Activated T-helper 1 cell treated with anti-CD3 and anti-CD28 coated beads, Interleukin-12 subunit alpha, Interleukin-12 subunit beta, Interleukin-2, Interleukin-4 antibody, amounts not matched to agents 30 ng/mL and 10 ng/mL and 1 ng/mL, durations not matched to agents 14 hours and 24 hours and 36 hours (primary cell): Measurements from ENCODE around the gene EIF1. TPM values are rescaled to one million over a fixed set of nuclear protein-coding genes. Genes with fewer than 3 reads are reported as not detected.

Experiments used
- DNase-seq: peaks from one replicate; pipeline ENCODE4 v3.0.0; 2021; ENCODE audit warnings: low spot score
- H3K27ac Mint-ChIP-seq: one replicate; pipeline ENCODE4 v1.8.0; 2021; ENCODE audit warnings: mild to moderate bottlenecking, mixed read lengths
- H3K27me3 Mint-ChIP-seq: one replicate; pipeline ENCODE4 v1.8.0; 2022; ENCODE audit warnings: mild to moderate bottlenecking, moderate library complexity, mixed read lengths; ENCODE audit not compliant: insufficient read depth
- H3K36me3 Mint-ChIP-seq: one replicate; pipeline ENCODE4 v1.8.0; 2021; ENCODE audit warnings: low read depth, mixed read lengths
- H3K4me1 Mint-ChIP-seq: one replicate; pipeline ENCODE4 v1.8.0; 2021; ENCODE audit warnings: low read depth, mixed read lengths
- H3K4me3 Mint-ChIP-seq: one replicate; pipeline ENCODE4 v1.8.0; 2021; ENCODE audit warnings: mild to moderate bottlenecking, moderate library complexity, mixed read lengths
- H3K9me3 Mint-ChIP-seq: one replicate; pipeline ENCODE4 v1.8.0; 2021; ENCODE audit warnings: mixed read lengths
- intact Hi-C: fragments of 100-400 bp; cut with micrococcal nuclease; formaldehyde crosslinking; loops from one replicate; pipeline ENCODE4 v1.15.1; 2024
- total RNA-seq: library from RNA; stranded (reverse); gene quantifications from 2 replicates; pipeline ENCODE4 v1.2.3, GENCODE V29; 2022

EIF1 gene
- total RNA-seq, 1 donor from 2014 or later: 876 TPM

DNA sequence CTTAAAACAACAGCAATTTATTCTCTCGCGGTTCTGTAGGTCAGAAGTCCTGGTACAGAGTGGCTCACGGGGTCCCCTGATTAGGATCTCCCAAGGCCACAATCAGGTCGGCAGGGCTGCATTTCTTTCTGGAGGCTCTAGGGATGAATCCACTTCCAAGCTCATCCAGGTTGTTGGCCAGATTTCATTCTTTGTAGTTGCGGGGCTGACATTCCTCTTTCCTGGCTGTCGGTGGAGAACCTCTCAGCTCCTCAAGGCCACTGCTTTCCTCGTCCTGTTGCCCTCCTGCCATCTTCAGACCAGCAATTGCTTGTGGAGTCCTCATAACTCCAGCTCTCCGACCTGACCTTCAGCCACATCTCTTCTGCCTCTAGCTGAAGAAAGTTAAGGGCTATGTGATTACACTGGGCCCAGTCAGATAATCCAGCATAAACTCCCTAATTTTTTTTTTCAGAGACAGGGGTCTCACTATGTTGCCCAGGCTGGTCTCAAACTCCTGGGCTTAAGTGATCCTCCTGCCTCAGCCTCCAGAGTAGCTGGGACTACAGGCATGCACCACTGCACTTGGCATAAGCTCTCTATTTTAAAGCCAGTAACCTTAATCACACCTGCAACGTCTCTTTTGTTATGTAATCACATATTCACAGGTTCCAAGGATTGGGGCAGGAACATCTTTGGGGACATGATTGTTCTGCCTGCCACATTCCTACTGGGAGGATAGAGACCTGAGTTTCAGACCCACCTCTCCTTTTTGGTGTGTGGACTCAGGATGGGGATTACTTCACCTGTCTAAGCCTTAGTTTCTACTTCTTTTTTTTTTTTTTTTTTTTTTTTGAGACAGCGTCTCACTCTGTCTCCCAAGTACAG is 19.4 kb downstream of the EIF1 start:
- Mint-ChIP-seq H3K4me3 (no peak overlapping the region), H3K27ac (no peak overlapping the region)
- DNase-seq: no peak

DNA sequence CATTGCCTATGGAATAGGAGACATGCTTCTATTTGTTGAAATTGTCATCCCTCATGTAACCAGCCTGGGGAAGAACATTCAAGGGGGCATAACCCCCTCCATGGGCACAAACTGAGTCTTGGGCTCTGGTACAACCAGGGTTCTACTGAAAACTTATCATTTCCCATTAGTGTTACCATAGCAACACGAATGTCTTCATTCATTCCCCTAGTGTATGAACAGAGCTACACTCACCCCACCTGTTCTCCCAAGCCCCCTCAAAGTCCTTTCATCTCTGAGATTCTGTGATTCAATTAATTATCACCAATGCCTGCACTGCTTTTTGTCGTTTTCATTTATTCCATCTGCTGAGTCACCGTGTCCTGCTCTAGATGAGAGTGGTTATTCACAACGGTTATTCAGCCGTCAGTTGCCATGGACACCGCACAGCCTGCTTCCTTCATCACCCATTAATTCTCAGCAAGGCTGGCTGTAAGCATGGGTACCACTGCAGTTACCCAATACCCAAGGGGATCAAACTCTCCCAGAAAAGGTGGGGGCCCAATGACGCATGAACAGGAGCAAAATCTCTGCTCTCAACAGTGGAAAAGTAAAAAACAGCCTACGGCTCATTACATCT is 21.9 kb downstream of the EIF1 start:
- Mint-ChIP-seq H3K4me1 (peaks cover 7% of the 10 kb centered on the region), H3K4me3 (no peak overlapping the region), H3K27me3 (peaks cover 13% of the 10 kb centered on the region), H3K36me3 (no peaks in the 10 kb centered on the region), H3K9me3 (no peaks in the 10 kb centered on the region), H3K27ac (no peak overlapping the region)
- no peak for DNase-seq
- intact Hi-C loops: no loop called here

More for the DNA sequence above, 19.4 kb downstream of the EIF1 start:
- H3K36me3 Mint-ChIP-seq: no peaks in the 10 kb centered on the region
- H3K9me3 Mint-ChIP-seq: no peaks in the 10 kb centered on the region
- H3K27me3 Mint-ChIP-seq: peaks cover 13% of the 10 kb centered on the region
- H3K4me1 Mint-ChIP-seq: peaks cover 7% of the 10 kb centered on the region
- intact Hi-C loops: no loop called here

GRCh38 chr17:41711669-41712400 is 23.1 kb downstream of the EIF1 start, which contains the start of gene GAST:
Gene GAST (plus strand): TSS chr17:41712331. CDS start chr17:41715437, 3,106 bp downstream.
- DNase-seq: no peak
- intact Hi-C loops: no loop called here
- Mint-ChIP-seq H3K27ac (no peak within 1 kb of the TSS), H3K4me3 (no peak within 1 kb of the TSS), H3K27me3 (peaks cover 18% of the 10 kb centered on the region), H3K36me3 (no peaks in the 10 kb centered on the region), H3K4me1 (peaks cover 7% of the 10 kb centered on the region), H3K9me3 (no peaks in the 10 kb centered on the region)

DNA sequence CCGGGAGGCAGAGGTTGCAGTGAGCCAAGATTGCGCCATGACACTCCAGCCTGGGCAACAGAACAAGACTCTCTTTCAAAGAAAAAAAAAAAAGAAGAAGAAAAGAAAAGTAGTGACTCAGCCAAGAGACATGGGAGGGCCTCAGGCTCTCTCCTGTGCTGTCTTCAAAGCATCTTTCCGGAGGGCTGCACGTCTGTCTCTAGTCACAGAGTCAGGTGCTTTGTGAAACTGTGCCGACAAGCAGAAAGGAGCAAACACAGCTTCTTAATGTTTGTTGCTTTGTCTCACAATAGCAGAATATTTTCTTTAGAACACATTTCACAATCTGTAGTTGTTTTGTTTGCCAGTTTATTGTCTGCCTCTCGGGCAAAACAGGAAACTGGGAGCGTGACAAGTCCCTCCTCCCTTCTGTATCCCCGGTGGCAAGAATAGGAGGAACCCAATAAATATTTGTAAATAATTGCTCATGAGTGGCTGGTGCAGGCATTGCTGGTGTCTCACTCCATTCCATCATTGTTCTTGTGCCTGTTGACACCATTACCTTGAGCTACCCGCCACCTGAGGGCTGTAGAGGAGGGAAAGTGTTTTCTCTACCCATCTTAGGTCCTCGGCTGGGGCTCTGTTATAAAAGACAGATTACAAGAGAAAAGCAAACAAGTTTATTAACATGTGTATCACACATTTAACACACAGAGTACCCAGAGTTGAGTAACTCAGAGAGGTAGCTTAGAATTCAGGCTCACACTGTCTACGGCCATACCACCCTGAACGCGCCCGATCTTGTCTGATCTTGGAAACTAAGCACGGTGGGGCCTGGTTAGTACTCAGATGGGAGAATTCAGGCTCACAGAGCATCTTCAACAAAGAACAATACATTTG is 29.0 kb downstream of the EIF1 start:
- Mint-ChIP-seq H3K27me3 (peaks cover 10% of the 10 kb centered on the region), H3K36me3 (no peaks in the 10 kb centered on the region), H3K4me3 (no peak overlapping the region), H3K4me1 (peaks cover 7% of the 10 kb centered on the region), H3K27ac (peak overlapping the region; percentile 29), H3K9me3 (no peaks in the 10 kb centered on the region)
- intact Hi-C loops: no loop called here
- no peak for DNase-seq

DNA sequence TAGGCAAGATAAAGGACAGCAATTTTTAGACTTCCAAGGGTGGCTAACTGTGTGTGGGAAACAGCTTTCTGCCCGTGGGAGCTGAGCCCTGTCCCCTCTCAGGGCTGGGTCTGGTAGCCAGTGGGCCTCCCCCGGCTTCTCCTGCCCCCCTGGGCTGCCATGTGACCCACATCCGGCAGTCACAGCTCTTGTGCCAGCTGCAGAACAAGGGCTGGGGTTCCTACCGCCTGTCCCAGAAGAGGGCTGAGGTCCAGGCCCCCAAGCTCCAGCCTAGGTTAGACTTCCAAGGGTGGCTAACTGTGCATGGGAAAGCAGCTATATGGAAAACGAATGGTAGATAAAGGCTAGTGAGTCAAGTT is 29.6 kb downstream of the EIF1 start:
- Mint-ChIP-seq H3K27ac (no peak overlapping the region), H3K9me3 (no peaks in the 10 kb centered on the region), H3K36me3 (no peaks in the 10 kb centered on the region), H3K4me3 (no peak overlapping the region), H3K4me1 (peaks cover 7% of the 10 kb centered on the region), H3K27me3 (peaks cover 10% of the 10 kb centered on the region)
- no peak for DNase-seq
- intact Hi-C loops: no loop called here

- Mint-ChIP-seq H3K4me3 (no peak overlapping the region), H3K27ac (no peak overlapping the region), H3K9me3 (no peaks in the 10 kb centered on the region), H3K36me3 (no peaks in the 10 kb centered on the region), H3K4me1 (peaks cover 7% of the 10 kb centered on the region), H3K27me3 (peaks cover 4% of the 10 kb centered on the region)
- DNase-seq: no peak
- intact Hi-C loops: no loop called here
Observed at GRCh38 chr17:41722231-41722630, 33.5 kb downstream of the EIF1 start.

DNA sequence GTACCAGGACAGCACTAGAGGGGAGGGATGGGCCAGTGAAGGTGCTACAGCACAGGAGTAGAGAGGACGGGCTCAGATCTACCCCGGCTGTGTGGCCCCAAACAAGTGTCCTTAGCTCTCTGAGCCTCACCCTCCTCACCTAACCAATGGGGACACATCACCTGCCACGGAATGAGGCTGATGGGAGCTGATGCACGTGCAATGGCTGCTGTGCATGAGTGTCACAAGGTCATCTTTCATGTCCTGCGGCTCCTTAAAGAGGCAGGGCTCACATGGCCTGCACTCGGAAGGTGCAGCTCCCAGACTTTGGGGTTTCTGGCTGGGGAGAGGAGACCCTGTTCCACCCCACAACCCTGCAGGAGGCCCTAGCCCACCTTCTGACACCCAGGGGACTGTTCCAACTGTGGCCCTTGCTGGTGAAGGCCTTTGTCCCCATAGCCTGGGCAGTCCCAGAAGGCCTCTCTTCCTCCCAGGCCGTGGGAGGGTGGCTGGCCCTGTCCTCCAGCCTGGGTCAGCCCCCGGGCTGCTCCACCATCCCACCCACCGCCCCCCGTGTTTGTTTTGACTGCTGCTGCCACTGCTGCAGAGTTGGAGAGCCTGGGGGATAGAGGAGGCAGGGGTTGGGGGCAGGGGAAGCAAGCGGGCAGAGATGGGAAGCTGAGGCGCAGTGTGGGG is 35.3 kb downstream of the EIF1 start:
- H3K27ac Mint-ChIP-seq: no peak overlapping the region
- peaks cover 4% of the 10 kb centered on the region for H3K27me3 Mint-ChIP-seq
- intact Hi-C loops: no loop called here
- DNase-seq: no peak
- H3K4me3 Mint-ChIP-seq: no peak overlapping the region
- H3K9me3 Mint-ChIP-seq: no peaks in the 10 kb centered on the region
- no peaks in the 10 kb centered on the region for H3K36me3 Mint-ChIP-seq
- H3K4me1 Mint-ChIP-seq: no peaks in the 10 kb centered on the region

- no peak for DNase-seq
- H3K4me3 Mint-ChIP-seq: no peak overlapping the region
- H3K27ac Mint-ChIP-seq: no peak overlapping the region
- H3K27me3 Mint-ChIP-seq: peaks cover 4% of the 10 kb centered on the region
- no peaks in the 10 kb centered on the region for H3K9me3 Mint-ChIP-seq
- no peaks in the 10 kb centered on the region for H3K4me1 Mint-ChIP-seq
- H3K36me3 Mint-ChIP-seq: no peaks in the 10 kb centered on the region
- intact Hi-C loops: no loop called here
Observed at GRCh38 chr17:41724476-41725050, 35.9 kb downstream of the EIF1 start.

- DNase-seq: no peak
- Mint-ChIP-seq H3K27me3 (peaks cover 6% of the 10 kb centered on the region), H3K4me1 (no peaks in the 10 kb centered on the region), H3K27ac (no peak overlapping the region), H3K9me3 (no peaks in the 10 kb centered on the region), H3K36me3 (no peaks in the 10 kb centered on the region), H3K4me3 (no peak overlapping the region)
- intact Hi-C loops: no loop called here
Observed at GRCh38 chr17:41725134-41725533, 36.4 kb downstream of the EIF1 start.

DNA sequence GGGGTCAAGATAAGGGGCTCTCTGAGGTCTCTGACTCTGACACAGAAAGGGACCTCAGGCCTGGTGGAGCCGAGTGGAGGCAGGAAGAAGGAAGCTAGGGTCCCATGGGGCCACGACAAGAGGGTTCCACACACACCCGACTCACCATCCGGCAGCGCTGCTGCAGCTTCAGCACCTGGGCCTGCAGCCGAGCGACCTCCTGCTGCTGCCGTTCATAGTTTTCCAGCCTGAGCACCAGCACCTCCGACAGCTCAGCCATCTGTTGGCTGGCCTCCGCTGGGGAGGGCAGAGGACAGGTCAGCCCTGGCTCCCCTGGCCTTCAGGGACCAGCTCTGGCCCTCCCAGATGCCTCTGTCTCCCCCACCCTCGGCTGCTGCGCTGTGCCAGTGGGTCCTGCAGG is 39.4 kb downstream of the EIF1 start:
- H3K27ac Mint-ChIP-seq: no peak overlapping the region
- intact Hi-C loops: no loop called here

GRCh38 chr17:41730479-41730878 is 41.8 kb downstream of the EIF1 start:
- intact Hi-C loops: no loop called here
- H3K4me1 Mint-ChIP-seq: no peaks in the 10 kb centered on the region
- no peaks in the 10 kb centered on the region for H3K9me3 Mint-ChIP-seq
- DNase-seq: no peak
- no peak overlapping the region for H3K27ac Mint-ChIP-seq
- no peaks in the 10 kb centered on the region for H3K36me3 Mint-ChIP-seq
- peaks cover 37% of the 10 kb centered on the region for H3K27me3 Mint-ChIP-seq
- H3K4me3 Mint-ChIP-seq: no peak overlapping the region

More for the DNA sequence above, 39.4 kb downstream of the EIF1 start:
- Mint-ChIP-seq H3K27me3 (peaks cover 24% of the 10 kb centered on the region), H3K4me3 (no peak overlapping the region), H3K9me3 (no peaks in the 10 kb centered on the region), H3K36me3 (no peaks in the 10 kb centered on the region), H3K4me1 (no peaks in the 10 kb centered on the region)
- no peak for DNase-seq

DNA sequence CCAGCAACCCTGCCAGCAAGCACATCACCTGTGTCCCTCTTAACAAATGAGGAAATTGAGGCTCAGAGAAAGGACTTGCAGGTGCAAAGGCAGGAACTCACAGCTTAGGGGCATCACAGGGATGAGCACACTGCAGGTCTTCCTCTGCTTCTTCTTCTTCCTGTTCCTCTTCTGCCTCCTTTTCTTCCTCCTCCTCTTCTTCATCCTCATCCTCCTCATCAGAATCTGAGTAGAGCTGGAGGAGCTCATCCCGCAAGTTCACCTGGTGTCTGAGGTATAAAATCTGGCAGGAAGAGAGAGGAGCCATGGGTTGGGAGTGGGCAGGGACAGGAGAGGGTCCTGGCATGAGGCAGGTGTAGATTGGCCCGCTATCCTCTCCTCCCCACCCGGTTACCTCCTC is 43.2 kb downstream of the EIF1 start:
- Mint-ChIP-seq H3K36me3 (no peaks in the 10 kb centered on the region), H3K27me3 (peaks cover 50% of the 10 kb centered on the region), H3K27ac (no peak overlapping the region), H3K4me1 (no peaks in the 10 kb centered on the region), H3K4me3 (no peak overlapping the region), H3K9me3 (no peaks in the 10 kb centered on the region)
- DNase-seq: no peak
- intact Hi-C loops: no loop called here
